Measurements from ENCODE around the gene DSTN.
A peak's percentile ranks its signal among the peaks of the same experiment; 100 is the strongest.

The DSTN gene

DNA sequence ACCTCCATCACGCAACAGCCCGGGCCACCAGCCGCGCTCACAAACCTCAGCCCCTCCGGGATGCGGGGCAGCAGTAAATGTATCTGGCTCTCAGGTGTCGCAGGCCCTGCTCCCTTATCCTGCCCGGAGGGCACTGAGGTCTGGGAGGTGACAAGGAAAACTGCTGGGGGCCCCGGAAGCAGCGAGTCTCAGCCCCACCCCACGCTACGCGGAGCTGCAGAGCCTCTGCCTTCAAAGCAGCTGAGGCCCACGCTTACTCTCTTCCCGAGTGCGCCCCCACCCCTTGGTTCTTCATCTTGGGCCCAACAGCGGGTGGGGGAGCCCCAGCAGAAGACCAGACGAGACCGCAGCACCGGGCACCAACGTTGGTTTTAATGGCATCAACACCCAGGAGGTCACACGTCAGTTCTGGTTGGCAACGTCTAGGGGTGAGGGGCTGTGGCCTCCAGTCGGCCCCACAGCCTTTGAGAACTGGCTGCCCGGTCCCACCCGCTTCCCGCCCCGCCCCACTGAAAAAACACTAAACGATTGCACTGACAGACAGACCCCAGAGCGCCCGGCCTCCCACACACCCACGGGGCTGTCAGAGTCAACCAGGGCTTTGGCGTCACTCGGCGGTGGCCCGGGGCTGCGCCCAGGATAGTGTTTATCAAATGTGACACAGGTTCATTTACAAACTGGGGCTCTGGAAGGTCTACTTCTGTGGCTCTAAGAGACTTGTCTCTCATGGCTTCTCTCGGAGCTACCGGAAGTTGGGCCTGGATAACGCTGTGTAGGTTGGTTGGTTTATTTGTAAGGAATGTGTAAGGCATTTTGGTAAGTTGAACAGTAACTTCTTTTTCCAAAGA lies 43.7 kb downstream of the DSTN start:
- DNase-seq: no peak

GRCh38 chr20:17614176-17614811 lies 44.4 kb downstream of the DSTN start:
- no peak for DNase-seq

DNA sequence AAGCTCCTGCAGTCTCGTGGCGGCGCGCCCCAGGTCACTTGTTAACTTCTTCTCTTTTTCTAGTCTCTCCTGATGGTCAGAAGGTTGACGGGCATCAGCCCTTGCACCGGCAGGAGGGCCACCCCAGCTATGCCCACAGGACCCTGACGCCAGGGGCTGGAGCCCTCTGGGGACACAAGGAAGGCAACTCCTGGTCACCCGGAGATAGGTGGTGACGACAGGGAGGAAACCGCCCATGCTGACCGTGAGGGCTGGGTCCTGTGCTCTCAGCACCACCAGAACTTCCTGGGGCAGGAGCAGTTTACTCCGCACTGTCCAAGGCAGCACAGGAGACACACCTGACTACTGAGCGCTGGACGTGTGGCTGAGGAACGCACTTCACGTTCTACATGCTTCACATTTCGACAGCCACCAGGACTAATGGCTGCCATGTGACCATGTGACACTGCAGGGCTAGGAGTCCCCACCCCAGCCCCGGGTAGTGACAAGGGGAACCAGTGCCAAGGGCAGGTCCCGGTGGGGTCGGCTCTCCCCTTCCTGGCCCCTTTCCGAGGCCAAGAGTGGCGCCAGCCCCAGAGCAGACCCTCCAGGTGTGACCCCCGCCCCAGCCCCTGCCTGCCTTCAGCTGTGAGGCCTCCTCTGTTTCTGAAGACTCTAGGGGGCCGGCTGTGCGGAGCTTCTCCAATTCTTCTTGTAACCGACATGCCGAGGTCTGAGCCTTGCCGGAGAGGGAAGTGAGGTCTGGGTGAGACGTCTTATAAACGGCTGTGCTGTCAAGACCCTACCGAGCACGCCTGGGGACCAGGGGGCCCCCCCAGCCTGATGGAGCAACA lies 45.2 kb downstream of the DSTN start:
- DNase-seq: no peak

DNA sequence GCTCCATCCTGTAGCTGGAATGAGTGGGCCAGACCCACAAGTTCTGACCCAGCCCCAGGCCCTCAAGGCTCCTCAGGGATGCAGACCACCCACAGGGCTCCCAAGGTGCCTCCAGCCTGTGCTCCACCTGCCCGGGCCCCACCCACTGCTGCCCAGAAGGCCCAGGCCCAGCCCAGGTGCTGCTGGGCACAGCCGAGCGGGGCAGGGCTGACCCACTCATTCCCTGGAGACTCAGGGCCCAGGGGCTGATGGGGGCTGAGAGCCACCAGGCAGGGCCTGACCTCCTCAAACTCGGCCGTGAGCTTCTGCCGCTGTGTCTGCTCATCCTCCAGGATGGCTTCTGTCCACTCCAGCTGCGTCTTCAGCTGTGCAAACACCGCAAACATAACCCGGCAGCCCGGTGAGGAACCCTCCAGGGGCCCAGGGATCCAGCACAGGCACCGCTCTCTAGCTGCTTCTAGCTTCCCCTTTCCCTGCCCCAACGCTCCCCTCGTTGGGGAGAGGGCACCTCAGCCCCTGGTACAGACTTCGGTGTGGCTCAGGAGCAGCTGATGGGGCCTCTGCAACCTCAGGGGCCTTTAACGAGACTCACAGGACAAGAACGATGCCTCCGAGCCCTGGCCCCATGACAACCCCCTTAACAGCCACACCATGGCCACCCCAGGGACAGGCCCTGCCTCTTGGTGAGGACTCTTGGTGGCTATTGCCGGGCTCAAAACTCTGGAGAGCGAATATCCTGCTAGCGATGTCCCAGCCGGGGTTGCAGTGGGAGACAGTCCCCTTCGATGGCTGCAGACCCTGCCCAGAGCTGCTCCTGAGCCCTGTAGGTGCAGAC lies 46.0 kb downstream of the DSTN start:
- no peak for DNase-seq

DNA sequence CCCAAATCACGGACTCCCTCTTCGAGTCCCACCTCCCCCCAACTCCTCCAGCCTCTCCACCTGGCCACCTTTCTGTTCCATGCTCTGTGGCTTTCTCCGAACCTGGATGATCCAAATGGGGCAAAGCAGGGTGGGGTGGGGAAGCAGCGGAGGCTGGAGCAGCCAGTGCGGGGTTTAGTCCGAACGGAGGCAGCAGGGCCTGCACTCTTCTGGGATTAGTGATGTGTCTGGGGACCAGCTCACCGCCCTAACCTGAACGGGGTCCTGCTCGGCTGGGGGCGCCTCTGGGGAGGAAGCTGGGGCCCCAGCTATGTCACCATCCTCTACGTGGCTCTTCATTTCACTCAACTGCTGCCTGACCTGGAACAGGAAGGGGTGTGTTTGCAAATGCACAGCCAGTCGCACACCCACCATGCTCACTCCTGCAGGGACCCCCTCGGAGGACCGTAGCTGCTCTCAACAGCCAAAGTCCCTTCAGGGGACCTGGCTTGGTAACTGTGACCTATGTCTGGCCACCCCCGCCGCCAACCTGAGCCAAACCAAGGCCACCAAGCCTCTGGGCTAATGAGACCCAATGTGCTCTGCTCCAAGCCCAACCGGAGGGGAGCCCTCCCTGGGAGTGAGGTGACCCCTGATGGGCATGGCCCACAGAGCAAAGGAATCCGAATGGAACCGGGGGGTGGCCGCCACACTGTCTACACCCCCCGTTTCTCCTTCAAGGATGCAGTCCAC lies 46.8 kb downstream of the DSTN start:
- DNase-seq: no peak

DNA sequence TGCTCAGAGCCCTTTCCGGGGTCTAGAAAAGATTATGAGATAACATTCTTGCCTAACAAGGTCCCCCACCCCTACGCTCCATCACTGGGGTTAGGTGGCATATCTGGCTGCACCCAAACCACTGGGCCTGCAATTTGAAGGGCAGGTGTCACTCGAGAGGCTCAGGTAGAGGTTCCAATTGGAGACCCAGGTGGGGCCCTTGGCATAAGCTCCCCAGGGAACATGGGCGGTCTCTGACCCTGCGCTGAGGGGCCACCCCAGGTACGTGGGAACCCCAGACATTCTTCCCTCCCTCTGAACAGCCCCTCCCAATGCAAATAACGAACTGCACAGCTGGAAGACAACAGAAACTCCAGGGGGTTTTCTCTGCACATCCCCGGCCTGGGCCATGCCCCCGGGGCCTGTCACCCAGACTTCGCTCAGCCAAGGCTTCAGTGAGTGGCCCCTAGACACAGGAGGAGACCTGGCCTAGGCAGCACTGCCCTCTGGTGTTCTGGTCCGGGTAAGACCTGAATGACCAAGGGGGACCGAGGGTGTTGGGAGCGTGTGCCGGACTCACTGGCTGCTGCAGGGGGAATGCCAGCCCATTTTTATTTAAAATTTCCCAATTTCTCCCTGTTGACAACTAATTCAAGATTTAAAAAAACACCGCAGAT lies 47.5 kb downstream of the DSTN start:
- DNase-seq: peak in 1 of 2 experiments; percentile 50

DNA sequence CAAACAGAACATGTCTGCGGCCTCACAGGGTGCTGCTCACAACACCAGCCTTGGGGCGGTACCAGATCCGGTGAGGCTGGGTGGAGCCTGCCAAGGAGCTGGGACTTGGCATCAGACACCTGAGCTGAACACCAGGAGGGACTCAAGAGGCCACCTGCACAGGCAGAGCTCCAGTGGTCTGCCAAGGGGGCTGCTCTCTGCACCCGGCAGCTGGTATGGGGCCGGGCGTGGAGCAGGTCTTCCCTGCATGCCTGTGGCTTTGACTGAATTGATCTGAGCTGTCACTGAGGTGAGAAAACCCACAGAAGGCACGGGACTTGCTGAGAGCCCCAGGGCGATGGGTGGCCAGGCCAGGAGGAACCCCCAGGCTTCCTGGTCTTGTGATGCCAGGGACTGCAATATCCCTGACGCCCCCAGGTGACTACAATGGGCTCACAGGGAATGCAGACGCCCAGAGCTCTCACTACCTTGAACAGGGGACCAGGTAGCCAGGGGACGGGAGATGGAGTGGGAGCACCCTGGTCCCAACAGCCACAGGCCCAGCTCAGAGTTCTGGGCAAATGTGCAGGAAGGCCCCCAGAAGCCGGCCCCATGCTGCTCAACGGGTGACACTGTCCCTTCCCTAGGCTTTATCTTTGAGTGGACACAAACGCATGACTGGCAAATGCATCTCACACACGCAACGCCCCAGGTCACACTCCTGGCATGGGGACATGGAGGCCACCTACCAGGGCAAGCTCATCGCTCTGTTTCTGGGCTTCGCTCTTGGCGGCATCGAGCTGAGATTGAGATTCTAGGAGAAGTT lies 48.2 kb downstream of the DSTN start:
- DNase-seq: peak in 1 of 2 experiments; percentile 6

DNA sequence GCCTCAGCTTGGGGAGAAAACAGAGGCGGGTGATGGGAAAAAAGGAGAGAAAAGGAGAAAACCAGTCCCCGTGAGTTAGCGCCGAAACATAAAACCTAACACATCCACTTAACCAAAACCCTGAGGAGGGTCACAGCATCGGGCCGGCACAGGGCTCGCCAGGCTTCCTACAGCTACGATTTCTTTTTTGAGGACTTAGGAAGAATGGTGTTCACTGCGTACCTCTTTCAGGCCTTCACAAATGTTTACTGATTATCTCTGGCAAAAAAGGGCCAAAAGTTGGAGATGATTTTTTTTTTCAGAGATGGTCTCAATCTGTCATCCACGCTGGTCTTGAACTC lies 48.8 kb downstream of the DSTN start:
- no peak for DNase-seq

GRCh38 chr20:17619351-17620093 lies 49.6 kb downstream of the DSTN start:
- no peak for DNase-seq

GRCh38 chr20:17620371-17621228 lies 50.7 kb downstream of the DSTN start:
- DNase-seq: no peak

DNA sequence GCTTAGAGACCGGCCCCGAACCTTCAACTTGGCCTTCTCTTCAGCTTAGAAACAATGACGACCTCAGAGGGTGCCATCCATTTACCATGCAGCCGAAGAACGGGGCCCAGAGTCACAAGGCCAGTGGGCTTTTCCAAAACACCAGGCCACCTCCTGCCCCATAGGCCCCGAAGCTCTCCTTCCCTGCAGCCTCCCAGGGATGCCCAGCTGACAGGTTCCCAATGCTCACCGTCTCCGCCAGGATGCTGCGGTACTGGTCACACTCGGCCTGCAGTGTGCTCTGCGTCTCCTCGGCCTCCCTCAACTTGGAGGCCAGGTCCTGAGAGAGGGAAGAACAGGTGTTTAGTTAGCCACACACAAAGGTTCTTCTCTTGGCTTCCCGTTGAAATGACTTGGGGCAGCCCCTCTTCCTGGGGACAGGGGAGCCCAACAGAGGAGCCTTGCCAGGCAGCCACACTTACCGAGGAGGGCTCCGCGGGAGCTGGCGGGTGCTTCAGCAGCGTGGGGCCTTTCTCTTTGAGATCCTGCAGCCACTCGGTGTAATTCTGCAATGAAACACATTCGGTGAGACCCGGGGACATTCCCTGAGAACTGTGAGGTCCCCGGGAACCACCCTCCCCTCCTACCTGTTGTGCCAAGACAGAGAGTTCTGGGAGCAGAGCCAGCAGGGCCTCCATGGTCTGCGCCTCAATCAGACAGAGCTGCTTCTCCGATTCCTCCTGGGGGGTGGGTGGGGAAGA lies 51.5 kb downstream of the DSTN start:
- DNase-seq: no peak

- no peak for DNase-seq
Observed at GRCh38 chr20:17622086-17622850, 52.4 kb downstream of the DSTN start.

- no peak for DNase-seq
Observed at GRCh38 chr20:17622851-17623508, 53.1 kb downstream of the DSTN start.

DNA sequence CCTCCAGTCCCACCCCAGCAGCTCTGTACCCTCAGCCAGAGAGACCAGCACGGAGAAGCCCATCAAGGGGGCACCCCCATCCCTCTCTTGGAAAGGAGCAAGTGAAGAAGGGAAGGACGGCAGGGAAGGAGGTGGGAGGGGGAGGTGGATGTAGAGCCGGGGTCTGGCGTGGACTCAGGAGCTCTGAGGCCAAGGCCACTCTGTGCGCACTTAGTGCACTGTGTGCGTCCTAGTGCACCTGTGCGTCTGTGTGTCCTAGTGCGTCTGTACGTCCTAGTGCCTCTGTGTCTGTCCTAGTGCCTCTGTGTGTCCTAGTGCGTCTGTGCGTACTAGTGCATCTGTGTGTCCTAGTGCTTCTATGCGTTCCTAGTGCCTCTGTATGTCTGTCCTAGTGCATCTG lies 54.2 kb downstream of the DSTN start:
- no peak for DNase-seq

DNA sequence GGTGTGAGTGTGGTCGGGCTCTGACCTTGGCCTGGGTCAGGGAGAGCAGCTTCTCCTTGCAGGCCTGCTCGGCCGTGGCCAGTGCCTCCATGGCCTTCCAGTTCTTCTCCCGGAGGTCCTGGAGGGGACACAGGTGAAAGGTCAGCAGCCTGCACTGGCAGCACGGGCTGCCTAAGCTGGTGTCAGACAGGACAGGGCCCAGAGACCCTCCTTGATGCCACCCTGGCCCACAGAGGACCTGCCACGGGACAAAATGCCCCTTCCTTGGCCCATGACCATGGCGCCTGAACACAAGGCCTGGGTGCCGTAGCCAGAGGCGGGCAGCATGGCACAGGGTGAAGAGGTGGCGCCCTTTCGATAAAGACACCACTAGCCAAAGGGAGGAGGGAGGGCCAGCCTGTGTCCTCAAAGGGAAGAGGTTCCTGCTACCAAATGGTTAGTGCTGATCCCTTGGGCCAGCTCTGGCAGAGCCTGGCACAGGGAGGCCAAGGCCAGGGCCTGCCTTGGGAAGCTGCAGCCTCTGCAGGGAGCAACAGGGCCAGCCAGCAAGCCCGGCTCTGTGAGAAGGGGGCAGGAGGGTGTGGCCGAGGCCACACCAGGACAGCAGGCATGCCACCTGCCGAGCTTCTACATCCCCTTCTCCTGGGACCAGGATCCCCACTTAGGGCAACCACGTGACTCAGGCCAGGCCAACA lies 54.8 kb downstream of the DSTN start:
- no peak for DNase-seq

All from cerebellar nuclear complex (tissue), 1 donor.